ENCODE measurements around the gene BDKRB2.

DNA sequence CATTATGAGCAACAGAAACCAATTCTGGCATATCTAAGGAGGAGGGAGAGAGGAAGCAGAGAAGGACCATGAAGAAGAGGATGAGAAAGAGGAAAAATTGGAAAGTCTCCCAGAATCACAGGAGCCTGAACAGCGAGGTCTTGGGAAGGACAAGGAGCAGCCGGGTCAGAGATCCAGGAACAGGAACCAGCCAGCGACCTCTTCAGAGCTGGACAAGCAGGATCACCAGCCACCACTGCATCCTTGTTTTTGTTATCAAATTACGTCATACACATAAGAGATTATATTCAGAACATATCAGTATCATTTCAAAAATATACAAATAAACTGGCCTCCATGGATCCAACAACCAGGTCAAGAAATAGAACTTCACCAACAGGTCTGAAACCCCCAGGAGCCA lies 22.1 kb upstream of the BDKRB2 start:
- TF ChIP-seq CTCF (IDR thresholded peaks at IDR 0.05) = no peak
- TF ChIP-seq POLR2A (IDR thresholded peaks at IDR 0.05) = no peak
- TF ChIP-seq POLR2AphosphoS5 (IDR thresholded peaks at IDR 0.05) = no peak
- no peak for TF ChIP-seq EP300 (IDR thresholded peaks at IDR 0.05)
